CD4-positive, alpha-beta T cell treated with Interleukin-15 for 1 hour (primary cell): Measurements from ENCODE around the gene VPS8.

Experiments
- DNase-seq: peaks from one replicate; pipeline ENCODE4 v3.0.0-alpha.2; 2020

VPS8 gene

GRCh38 chr3:185024406-185024805 lies 212.4 kb downstream of the VPS8 start:
- no peak for DNase-seq

- no peak for DNase-seq
These were observed 213.0 kb downstream of the VPS8 start for GRCh38 chr3:185024966-185025365.

- no peak for DNase-seq
These were observed 216.2 kb downstream of the VPS8 start for GRCh38 chr3:185028121-185028520.

GRCh38 chr3:185029086-185029485 lies 217.1 kb downstream of the VPS8 start:
- no peak for DNase-seq

- DNase-seq: no peak
These were observed 218.4 kb downstream of the VPS8 start for GRCh38 chr3:185030399-185030798.

GRCh38 chr3:185030951-185031350 lies 219.0 kb downstream of the VPS8 start:
- DNase-seq: no peak

GRCh38 chr3:185037801-185038200 lies 225.8 kb downstream of the VPS8 start:
- DNase-seq: no peak

- no peak for DNase-seq
These were observed 228.5 kb downstream of the VPS8 start for GRCh38 chr3:185040425-185040824.

GRCh38 chr3:185041540-185041939 lies 229.6 kb downstream of the VPS8 start:
- no peak for DNase-seq

GRCh38 chr3:185042312-185043050 lies 230.5 kb downstream of the VPS8 start:
- DNase-seq: no peak

GRCh38 chr3:185046164-185046515 lies 234.2 kb downstream of the VPS8 start:
- DNase-seq: no peak

- no peak for DNase-seq
These were observed 234.6 kb downstream of the VPS8 start for GRCh38 chr3:185046603-185047002.

GRCh38 chr3:185049710-185050109 lies 237.7 kb downstream of the VPS8 start:
- no peak for DNase-seq

GRCh38 chr3:185051801-185052200 lies 239.8 kb downstream of the VPS8 start:
- no peak for DNase-seq

- DNase-seq: no peak
These were observed 240.7 kb downstream of the VPS8 start for GRCh38 chr3:185052631-185053030.

- DNase-seq: no peak
These were observed 244.9 kb downstream of the VPS8 start for GRCh38 chr3:185056908-185057307.

- no peak for DNase-seq
These were observed 245.9 kb downstream of the VPS8 start for GRCh38 chr3:185057829-185058228.

GRCh38 chr3:185058796-185059195 lies 246.8 kb downstream of the VPS8 start:
- no peak for DNase-seq

- DNase-seq: no peak
These were observed 247.8 kb downstream of the VPS8 start for GRCh38 chr3:185059766-185060165.

- DNase-seq: no peak
These were observed 248.7 kb downstream of the VPS8 start for GRCh38 chr3:185060655-185061054.

GRCh38 chr3:185062191-185062590 lies 250.2 kb downstream of the VPS8 start:
- no peak for DNase-seq

- no peak for DNase-seq
These were observed 251.5 kb downstream of the VPS8 start for GRCh38 chr3:185063431-185063830.

GRCh38 chr3:185065059-185065458 lies 253.1 kb downstream of the VPS8 start:
- no peak for DNase-seq

- no peak for DNase-seq
These were observed 254.3 kb downstream of the VPS8 start for GRCh38 chr3:185066251-185066650.

- DNase-seq: no peak
These were observed 255.2 kb downstream of the VPS8 start for GRCh38 chr3:185067173-185067572.
